Measurements from ENCODE around the gene CTNNA2.

DNA sequence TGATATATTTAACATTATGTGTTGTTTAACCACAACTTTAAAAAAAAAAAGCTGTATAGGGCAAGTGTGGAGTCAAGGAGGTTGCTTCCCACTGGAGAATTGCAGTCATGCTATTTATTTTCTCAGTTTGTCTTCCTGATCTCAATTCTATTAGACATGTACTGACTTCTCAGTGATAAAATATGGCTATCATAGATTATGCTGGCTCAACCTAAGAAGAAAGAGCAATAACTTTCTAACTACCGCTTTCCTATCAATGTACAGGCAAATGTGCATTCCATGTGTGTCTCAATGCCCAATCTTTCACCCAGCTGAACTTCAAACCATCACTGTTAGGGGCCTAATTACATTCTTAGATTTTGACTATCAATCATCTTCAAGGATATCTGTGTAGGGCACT, 201.4 kb downstream of the CTNNA2 start:
- no peak for TF ChIP-seq POLR2A (IDR thresholded peaks at IDR 0.05)
- TF ChIP-seq, protein P1, sequence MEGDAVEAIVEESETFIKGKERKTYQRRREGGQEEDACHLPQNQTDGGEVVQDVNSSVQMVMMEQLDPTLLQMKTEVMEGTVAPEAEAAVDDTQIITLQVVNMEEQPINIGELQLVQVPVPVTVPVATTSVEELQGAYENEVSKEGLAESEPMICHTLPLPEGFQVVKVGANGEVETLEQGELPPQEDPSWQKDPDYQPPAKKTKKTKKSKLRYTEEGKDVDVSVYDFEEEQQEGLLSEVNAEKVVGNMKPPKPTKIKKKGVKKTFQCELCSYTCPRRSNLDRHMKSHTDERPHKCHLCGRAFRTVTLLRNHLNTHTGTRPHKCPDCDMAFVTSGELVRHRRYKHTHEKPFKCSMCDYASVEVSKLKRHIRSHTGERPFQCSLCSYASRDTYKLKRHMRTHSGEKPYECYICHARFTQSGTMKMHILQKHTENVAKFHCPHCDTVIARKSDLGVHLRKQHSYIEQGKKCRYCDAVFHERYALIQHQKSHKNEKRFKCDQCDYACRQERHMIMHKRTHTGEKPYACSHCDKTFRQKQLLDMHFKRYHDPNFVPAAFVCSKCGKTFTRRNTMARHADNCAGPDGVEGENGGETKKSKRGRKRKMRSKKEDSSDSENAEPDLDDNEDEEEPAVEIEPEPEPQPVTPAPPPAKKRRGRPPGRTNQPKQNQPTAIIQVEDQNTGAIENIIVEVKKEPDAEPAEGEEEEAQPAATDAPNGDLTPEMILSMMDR (IDR thresholded peaks at IDR 0.05) = no peak

All from uterus (tissue), 2 donors.